ENCODE measurements around the gene SMOC2.

DNA sequence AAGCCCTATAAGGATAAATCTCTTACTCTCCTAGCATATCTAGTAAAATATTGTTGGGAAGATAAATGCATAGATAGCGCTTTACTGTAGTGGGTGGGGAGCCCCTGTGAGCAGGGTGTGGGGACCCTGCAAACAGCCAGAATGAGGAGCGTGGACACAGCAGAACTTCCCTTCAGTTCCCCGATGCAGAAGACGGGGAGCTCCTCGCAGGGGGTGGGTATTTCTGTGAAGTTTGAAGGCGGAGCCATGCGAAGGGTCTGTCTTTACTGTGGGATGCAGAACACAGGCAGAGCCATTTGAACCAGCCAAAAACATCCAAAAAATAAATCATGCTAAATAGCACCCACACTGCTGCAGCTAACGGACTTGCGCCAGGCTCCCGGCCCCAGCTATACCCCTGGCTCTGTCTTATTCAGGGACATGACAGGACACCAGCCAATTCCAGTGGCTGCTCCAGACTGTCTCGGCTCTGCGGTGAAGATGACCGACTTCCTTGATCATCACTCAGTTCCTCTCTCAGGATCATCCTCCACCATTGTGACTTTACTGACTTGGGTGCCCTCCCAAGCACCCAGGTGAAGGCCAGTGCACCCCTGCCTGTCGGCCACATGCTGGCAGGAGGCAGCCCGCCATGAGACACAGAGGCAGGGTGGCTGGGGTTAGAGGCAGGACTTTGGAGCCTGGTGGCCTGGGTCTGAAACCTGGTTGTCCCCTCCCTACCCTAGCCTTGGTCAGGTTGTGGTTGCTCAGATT, 134.5 kb downstream of the SMOC2 start:
- TF ChIP-seq, protein P1, sequence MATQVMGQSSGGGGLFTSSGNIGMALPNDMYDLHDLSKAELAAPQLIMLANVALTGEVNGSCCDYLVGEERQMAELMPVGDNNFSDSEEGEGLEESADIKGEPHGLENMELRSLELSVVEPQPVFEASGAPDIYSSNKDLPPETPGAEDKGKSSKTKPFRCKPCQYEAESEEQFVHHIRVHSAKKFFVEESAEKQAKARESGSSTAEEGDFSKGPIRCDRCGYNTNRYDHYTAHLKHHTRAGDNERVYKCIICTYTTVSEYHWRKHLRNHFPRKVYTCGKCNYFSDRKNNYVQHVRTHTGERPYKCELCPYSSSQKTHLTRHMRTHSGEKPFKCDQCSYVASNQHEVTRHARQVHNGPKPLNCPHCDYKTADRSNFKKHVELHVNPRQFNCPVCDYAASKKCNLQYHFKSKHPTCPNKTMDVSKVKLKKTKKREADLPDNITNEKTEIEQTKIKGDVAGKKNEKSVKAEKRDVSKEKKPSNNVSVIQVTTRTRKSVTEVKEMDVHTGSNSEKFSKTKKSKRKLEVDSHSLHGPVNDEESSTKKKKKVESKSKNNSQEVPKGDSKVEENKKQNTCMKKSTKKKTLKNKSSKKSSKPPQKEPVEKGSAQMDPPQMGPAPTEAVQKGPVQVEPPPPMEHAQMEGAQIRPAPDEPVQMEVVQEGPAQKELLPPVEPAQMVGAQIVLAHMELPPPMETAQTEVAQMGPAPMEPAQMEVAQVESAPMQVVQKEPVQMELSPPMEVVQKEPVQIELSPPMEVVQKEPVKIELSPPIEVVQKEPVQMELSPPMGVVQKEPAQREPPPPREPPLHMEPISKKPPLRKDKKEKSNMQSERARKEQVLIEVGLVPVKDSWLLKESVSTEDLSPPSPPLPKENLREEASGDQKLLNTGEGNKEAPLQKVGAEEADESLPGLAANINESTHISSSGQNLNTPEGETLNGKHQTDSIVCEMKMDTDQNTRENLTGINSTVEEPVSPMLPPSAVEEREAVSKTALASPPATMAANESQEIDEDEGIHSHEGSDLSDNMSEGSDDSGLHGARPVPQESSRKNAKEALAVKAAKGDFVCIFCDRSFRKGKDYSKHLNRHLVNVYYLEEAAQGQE (IDR thresholded peaks at IDR 0.05; ENCODE audit: low read depth): no peak
- no peak for TF ChIP-seq EP300 (IDR thresholded peaks at IDR 0.05; ENCODE audit: borderline replicate concordance)
